NCI-H146 (cell line): ENCODE measurements around the gene EZR.

Source experiments
- DNase-seq: peaks from one replicate; lab custom pipeline; 2025; lab: John Stamatoyannopoulos, UW

The EZR gene

DNA sequence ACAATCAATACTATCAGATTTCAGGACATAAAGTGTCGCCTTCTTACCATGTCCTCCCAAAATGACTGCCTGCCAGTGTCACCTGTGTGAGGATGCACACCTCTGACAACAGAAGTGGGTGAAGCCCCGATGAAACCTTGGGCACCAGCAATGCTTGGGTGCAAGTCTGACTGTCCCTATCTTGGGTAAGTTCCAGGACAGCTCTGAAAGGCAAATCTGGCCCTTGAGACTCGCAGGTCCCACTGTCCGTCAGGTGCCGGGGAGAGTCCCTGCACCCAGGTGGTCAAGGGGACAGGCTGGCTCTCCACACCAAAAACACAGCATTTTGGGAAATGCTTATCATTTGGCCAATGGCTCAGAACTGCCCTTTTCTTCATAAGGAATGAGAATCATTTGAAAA is 43.3 kb downstream of the EZR start:
- DNase-seq = no peak

DNA sequence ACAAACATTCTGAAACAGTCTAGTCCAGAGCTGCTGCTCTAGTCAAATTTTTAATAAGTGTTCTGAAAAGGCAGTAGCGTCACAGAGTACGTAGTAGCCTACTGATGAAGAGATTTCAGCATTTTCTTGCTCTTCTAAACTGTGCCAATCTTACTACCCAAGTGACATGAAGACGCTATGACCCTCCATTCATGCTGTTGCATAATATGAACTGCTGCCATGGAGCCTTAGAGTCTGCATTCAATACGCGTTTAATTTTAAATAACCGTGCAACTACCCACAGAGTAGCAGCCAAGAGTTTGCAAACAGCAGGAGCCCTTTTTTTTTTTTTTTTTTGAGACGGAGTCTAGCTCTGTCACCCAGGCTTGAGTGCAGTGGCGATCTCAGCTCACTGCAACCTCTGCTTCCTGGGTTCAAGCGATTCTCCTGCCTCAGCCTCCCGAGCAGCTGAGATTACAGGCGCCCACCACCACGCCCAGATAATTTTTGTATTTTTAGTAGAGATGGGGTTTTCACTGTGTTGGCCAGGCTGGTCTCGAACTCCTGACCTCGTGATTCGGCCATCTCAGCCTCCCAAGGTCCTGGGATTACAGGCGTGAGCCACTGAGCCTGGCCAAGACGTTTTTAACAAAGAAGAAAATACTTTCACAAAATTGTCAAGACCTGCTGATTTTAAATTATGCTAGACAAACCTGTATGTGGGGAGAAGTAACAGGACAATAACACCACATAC is 44.3 kb downstream of the EZR start:
- no peak for DNase-seq

DNA sequence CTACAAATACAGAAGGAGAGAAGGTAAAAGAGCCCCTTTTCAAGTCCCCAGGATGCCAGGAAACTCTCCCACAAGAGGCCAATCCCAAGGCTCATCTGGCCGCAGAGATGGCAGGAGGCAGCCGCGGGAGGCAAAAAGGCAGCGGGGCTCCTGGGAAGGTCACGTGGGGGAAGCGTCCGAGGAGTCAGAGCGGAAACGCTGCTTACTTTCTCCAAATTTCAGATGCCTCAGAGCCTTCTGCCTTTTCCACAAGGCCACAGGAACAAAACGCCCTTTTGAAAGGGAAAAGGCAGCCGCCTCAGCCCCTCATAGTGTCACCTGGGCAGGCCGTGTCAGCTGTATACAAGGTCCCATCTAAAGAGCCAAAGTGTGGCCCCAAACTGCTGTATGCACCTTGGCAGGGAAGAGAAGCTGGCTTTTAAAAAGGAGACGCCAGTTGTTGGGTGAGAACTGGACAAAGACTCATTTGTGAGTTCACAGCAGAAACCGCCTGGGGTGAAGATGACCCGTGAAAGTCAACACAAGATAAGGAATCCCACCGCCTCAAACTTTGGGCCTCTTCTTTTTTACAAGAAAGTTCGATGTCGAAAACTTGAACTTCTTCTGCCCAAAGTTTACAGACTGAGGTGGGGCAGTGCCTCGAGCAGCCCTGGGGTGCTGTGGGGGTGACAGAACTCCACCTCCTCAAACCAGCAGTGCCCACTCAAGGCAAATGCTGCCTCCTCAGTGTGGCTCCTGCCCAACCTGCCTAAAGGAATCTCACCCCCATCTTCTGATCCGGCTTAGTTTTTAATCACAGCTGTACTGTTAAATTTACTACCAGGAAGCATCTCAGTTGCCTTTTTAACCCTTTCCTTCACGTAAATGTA is 45.4 kb downstream of the EZR start:
- DNase-seq = no peak

DNA sequence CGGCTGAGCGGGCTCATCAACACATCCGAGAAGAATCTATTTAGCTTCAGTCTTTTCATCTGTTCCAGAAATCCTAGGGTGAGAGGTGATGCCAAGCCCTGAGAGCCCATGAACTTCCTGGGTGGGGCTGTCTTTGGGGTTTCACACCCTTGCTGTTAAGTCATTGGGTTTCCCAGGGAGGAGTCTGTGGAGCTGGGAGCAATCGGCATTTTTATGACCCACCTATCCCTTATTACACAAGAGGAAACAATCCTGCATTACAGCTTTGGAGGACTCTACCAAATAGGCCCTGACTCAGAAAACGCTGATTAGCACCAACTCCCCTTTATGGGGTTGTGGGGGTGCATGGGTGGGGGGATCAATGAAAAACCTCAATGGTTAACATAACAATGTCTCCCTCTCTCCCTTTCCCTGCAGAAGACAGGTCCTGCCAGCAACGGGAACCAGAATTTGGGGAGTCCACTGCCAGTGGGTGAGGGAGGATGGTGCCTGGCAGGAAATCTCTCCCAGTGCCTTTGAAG is 46.3 kb downstream of the EZR start:
- DNase-seq = no peak

DNA sequence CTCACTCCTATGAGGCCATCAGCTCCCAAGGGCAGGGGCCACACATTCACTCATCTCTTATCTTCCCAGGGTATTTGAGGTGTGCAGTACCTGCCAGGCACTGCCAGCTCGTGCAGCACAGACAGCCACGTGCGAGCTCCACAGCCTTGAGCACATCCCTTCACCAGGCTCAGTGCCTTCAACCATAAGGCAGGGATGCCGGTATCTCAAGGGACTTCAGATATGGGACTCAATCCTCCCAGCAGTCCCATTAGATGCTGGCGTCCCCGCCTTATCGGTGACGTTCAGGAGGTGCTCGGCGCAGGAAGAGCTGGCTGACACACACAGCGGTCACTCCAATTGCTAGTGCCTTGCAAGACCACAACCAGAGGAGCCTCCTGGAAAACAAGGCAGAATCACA is 47.0 kb downstream of the EZR start:
- DNase-seq = no peak

DNA sequence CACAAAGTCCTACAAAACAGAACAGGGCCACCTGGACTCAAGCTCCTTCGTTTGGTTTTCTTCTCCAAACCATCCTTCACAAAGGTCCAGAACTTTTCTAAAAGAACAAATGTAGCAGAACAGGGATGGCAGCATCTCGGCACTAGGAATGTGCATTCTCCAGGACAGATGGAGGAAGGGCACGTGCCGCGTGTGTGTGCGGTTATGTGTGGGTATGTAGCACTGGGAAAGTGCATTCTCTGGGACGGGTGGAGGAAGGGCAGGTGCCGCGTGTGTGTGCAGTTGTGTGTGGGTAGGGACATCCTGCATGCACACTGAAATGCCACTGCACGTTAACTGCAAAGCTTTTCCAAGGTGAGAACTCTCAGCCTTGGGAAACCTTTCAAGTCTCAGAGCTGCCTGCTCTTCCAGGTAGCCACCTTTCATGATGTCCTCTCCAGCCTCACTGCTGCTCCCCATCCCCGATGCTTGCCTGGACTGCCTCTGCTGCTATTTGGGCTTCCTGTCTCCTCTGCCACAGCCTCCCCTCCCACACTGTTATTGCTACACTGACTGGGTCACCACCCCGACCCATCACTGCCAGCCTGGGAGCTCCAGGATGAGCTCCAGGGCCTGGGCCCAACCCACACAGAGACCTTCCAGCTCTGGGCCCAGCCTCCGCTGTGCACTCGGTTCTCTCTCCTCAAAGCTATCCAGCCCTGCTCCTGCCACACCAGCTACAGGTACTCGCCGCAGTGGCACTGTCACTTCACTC is 47.6 kb downstream of the EZR start:
- no peak for DNase-seq

DNA sequence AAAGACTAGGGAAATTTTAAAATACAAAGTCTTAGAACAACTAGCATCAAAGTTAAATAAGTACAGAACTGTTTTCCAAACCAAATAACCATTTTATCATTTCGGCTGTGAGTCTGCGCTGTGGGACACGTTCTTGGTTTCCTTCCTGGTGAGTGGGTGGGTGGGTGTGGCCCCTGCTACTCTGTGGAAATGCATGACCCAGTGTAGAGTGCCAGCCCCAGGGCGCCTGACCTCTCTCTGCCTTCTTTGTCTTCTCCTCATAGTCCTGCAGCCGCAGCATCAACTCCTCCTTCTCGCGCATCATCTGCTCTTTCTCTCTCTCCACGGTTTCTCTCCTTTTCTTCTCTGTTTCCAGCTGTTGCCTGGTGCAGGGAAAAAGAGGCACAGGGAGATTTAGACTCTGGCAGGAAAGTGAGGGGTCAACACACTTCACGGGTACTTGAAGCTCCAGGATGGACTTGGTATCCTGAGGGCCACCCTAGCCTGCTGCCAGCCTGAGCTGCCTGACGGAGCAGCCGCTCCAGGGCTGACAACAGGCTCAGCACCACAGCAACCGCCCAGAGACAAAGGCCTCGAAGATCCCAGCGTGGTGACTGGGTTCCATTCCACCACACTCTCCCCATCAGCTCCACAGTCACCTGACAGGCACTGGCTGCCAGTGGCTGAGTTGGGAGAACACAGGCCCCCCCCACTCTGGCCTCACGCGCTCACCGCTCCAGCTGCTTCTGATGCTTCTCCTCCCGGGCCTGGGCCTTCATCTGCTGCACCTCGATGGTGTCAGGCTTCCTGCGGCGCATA is 48.4 kb downstream of the EZR start:
- no peak for DNase-seq

DNA sequence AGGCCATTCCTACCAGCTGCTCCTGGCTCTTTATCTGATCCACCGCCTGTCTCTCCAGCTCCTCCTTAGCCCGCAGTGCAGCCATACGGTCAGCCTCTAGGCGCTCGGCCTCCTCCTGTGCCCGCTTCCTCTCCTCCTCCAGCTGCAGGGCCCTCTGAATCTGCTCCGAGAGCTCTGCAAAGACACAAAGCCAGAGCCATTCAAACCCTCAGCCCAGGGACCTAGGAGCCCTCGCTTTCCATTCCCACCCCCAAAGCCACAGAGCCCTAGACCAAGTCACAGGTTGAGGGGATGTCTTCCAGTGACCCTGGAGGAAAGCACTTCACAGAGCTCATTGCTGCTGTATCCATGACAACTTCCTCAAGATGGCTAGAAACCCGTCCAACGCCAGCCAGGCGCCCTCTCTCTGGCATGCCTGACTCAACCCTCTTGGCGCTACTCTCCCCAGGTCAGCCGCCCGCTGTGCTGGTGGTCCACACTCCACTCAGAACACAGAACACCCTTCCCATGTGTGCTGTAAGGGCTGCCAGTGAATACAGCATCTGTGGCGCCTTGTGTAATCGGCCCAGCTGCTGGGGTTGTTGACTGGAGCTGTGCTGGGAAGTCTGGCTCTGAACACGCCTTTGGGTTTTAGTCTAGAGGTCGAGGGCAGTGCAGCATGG is 49.3 kb downstream of the EZR start:
- DNase-seq = peak; percentile 58

DNA sequence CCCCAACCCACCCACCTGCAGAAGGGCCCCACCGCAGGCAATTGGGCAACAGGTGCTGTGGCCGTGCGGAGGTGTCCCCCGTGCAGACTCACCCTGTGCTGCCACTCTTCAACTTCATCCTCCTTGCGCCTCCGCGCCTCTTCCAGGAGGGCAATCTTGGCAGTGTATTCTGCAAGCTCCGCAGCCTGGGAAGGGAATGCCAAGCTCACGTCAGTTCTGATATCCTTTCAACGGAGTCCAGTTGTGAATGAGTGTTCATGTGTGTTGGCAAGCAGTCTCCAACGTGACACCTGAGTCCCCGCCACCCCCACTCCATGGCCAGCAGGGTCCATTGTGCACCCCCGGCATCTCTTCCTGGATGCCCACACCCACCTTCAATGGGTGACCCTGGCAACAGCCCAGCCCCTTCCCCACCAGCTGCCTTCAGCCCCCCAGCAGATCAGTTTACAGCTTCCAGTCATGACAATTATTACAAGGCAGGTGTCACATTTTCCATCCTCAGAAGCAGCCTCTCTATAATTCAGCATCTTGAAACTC is 49.9 kb downstream of the EZR start:
- no peak for DNase-seq

DNA sequence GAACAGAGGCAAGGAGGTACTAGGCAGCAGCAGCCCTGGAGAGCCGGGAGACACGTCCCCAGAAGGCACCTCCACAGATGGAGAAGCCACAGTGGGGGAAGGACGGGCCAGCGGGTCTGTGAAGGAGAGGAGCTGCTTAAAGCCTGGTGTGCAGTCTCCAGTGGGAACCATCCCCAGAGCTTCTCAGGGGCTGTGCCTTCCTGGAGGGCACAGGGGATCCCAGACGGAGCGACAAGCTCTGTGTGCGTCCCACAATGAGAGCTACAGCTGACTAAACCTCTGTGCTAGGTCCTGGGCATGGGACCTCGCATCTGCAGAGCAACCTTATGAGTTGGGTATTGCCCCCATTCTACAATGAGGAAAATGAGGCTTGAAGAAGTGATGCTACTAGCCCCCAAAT is 50.7 kb downstream of the EZR start:
- DNase-seq = no peak

DNA sequence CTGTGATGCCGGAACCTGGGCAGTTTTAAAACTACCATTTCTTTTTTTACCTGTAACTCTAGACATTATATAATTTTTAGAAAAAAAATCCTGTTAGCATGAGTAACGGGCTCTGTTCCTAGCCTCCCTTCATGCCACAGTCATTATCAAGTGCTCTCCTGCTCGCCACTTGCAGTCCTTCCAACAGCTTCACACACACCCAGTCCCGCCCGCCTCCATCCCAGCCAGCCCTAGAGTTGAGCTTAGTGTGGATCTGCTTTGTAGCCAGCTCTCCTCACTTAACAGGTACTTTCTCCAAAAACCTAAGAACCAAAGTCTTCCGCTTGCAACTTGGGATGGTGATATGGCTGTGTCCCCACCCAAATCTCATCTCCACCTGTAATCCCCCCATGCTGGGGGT is 51.5 kb downstream of the EZR start:
- DNase-seq = no peak

DNA sequence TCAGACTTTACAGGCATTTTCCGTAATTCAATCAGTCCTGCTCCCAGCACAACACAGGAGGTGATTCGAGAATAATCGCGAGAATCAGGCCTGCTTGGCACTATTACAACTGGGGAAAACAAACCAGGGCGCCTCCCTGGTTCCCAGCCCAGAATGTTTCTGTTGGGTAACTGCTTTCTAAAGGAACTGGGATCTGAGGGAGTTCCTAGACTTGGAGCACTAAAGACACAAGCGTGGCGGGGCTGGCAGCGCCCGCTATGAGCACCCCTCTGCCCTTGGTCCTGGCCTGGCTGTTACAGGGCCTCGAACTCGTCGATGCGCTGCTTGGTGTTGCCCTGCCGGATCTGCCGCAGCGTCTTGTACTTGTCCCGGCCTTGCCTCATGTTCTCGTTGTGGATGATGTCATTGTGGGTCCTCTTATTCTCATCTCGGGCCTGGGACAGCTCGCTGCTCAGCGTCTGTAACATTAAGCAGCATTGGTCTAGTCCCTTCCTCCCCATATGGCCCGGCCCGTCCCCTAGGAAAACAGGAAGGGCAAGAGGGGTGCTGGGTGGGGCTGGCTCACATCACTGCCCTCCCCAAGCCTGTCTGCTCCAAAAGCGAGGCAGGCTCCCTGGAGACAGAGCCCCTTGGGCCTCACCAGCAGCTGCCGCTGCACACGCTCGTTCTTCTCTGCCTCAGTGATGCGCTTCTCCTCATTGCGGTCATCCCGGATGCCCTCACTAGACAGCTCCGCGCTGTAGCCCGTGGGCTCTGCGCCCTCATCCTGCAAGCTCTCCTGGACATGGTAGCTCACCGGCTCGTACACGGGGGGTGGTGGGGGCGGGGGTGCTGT is 52.3 kb downstream of the EZR start:
- DNase-seq = no peak

DNA sequence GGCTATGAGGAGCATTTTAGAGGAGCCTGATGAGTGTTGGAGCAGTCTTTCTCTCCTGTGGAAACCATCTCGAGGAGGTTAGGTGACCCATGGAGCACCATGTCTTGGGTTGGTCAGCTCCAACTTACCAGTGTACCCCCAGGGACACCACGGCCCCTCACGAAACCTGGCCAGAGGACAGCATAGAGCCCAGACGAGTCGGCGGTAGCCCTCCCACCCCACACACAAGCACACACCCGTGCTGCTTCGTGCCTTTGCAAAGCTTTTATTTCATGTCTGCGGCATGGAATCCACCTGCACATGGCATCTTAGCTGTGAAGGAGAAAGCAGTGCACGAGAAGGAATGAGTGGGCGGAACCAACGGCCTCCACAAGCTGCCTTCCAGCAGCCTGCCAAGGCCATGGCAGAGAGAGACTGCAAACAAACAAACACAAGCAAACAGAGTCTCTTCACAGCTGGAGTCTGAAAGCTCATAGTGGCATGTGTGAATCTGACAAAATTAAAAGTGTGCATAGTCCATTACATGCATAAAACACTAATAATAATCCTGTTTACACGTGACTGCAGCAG is 53.6 kb downstream of the EZR start:
- no peak for DNase-seq

DNA sequence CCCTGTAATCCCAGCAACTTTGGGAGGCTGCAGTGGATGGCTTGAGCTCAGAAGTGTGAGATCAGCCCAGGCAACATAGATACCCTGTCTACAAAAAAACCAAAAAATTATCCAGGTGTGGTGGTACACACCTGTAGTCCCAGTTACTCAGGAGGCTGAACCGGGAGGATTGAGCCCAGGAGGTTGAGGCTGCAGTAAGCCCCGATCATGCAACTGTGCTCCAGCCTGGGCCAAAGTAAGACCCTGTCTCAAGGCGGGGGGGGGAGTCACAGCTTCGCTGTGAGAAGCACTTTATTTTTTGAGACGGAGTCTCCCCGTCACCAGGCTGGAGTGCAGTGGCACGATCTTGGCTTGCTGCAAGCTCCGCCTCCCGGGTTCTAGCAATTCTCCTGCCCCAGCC is 54.2 kb downstream of the EZR start:
- DNase-seq = no peak

DNA sequence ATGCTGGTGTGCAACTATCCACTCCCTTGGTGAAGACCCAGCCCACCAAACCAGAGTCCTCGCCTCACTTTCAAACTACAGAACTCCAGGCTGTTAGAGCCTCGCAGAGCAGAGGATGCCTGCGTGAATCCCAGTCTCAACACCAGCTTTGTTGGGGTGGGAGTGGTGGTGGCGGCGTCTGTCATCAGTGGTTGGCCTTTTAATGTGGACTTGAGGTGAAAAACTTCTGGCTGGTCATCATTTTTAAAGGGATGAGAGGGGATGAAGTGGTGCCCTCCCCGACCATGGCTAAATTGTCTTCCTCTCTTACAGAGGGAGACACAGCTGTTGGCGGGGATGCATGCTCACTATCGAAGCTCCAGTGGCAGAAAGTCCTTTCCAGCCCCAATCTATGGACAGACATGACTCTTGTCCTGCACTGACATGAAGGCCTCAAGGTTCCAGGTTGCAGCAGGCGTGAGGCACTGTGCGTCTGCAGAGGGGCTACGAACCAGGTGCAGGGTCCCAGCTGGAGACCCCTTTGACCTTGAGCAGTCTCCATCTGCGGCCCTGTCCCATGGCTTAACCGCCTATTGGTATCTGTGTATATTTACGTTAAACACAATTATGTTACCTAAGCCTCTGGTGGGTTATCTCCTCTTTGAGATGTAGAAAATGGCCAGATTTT is 54.9 kb downstream of the EZR start:
- DNase-seq = no peak

DNA sequence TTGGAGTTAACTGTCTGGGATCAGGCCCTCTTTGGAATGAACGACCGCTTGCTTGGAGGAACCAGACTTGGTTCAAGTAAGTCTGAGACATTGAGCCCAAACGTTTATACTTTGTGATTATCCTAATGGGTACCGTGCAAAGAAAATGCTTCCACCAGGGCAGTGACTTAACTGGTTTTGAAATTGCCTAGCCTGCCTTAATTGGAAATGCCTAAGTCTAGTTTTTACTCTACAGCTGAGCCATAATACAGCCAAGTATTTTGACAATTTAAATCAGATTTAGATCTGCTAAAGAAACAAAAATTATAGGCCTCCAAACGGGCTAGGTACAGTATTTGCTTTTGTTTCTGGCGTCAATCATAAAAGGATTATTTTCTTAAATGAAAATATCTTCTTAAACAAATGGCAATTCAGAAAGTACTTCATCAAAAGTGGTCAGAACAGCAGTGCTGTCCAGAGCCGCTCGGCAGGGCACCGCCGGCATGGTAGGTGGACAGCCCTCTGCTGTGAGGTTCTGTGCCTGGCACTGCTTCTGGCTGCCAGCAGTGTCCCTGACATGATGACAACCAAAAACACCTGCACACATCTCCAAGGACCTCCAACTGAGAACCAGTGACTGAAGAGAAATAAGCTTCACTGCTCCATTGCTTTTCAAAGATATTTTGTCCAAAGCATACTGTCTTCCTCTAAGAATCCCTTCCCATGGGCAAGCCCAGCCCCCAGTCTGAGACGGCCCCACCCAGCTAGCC is 55.6 kb downstream of the EZR start:
- DNase-seq = no peak

DNA sequence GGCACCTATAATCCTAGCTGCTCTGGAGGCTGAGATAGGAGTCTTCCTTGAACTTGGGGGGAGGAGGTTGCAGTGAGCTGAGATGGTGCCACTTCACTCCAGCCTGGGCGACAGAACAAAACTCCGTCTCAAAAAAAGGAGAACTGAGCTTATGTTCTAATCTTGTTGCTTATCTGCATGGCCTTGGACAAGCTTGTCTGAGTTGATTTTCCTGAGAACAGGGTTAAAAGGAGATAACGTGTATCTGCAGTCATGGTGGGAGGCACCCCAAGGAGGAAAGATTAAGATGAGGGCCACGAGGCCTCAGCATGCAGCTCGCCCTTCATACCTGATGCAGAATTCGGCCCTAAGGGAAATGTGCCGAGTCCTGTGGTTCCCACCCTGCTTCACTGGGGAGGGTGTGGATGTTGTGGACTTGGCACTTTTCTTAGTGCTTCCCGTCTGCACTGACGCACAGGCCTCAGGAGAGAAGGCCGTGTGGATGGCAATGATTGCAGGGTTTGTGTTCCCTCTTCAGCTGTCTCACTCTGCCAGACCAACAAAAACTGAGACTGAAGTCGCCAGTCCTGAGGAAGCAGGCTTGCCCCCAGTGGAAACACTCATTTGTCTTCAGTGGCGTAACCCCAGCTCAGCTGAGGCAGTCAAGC is 56.3 kb downstream of the EZR start:
- no peak for DNase-seq

DNA sequence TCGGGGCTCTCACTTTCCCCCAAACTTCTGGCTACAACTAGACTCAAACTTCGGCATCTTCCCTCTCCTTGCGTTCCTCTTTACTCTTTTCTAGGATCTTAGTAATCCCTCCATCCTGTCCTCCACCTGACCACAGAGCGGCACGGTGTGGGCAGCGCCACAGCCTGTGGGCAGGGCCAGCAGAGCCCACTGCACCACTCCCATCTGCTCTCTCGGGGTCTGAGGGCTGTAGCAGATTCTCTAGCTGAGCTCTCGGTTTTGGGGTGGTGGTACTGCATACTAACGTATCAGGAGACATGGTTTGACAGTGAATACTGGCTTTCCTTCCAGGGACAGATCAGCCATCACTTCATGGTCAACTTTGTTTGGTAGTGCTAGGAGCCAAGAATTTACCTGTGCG is 57.4 kb downstream of the EZR start:
- DNase-seq = no peak
